ENCODE results near the gene SFTPA1. TPM values are rescaled to one million over a fixed set of nuclear protein-coding genes. Genes with fewer than 3 reads are reported as not detected.
"Not testable (repeated sequence)": the region's sequence is repeated elsewhere in the genome, so short reads cannot be mapped to it uniquely, and the experiment has no call there.

The SFTPA1 gene
- not detected for total RNA-seq

GRCh38 chr10:79610601-79611191, at the start of gene SFTPA1:
SFTPA1 (plus strand) TSS chr10:79610939; CDS start chr10:79611826, 887 bp downstream.
- H3K27me3 Mint-ChIP-seq: peaks cover 5% of the 10 kb centered on the region
- ChIA-PET CTCF (no interaction called here), POLR2A (no interaction called here)
- no peak for DNase-seq
- H3K9me3 Mint-ChIP-seq: no peaks in the 10 kb centered on the region
- H3K4me1 Mint-ChIP-seq: no peaks in the 10 kb centered on the region
- H3K27ac Mint-ChIP-seq: no peak within 1 kb of the TSS
- H3K36me3 Mint-ChIP-seq (ENCODE audit: low read depth): no peaks in the 10 kb centered on the region
- no peak within 1 kb of the TSS for H3K4me3 Mint-ChIP-seq

- no peak overlapping the region for H3K4me3 Mint-ChIP-seq
- H3K9me3 Mint-ChIP-seq: no peaks in the 10 kb centered on the region
- POLR2A ChIA-PET: no interaction called here
- no peak overlapping the region for H3K27ac Mint-ChIP-seq
- H3K4me1 Mint-ChIP-seq: peaks cover 4% of the 10 kb centered on the region
- no peaks in the 10 kb centered on the region for H3K36me3 Mint-ChIP-seq (ENCODE audit: low read depth)
- CTCF ChIA-PET: no interaction called here
- H3K27me3 Mint-ChIP-seq: peaks cover 16% of the 10 kb centered on the region
- DNase-seq: no peak
These were observed 49.5 kb upstream of the SFTPA1 start for GRCh38 chr10:79561257-79561656.

- Mint-ChIP-seq H3K9me3 (no peaks in the 10 kb centered on the region), H3K36me3 (ENCODE audit: low read depth) (no peaks in the 10 kb centered on the region), H3K4me3 (no peak overlapping the region), H3K27me3 (peaks cover 21% of the 10 kb centered on the region), H3K4me1 (peaks cover 4% of the 10 kb centered on the region), H3K27ac (no peak overlapping the region)
- POLR2A ChIA-PET: no interaction called here
- DNase-seq: peak; percentile 76
- CTCF ChIA-PET: interaction anchor here (0.8 kb wide), 1 partner anchor 10 kb away, joined by 3 read pairs; no protein-coding TSS in a partner anchor
These were observed 48.5 kb upstream of the SFTPA1 start for GRCh38 chr10:79562135-79562756.

- Mint-ChIP-seq H3K36me3 (ENCODE audit: low read depth) (no peaks in the 10 kb centered on the region), H3K4me1 (peaks cover 4% of the 10 kb centered on the region), H3K4me3 (no peak overlapping the region), H3K27ac (no peak overlapping the region), H3K27me3 (peaks cover 31% of the 10 kb centered on the region), H3K9me3 (no peaks in the 10 kb centered on the region)
- ChIA-PET CTCF (no interaction called here), POLR2A (no interaction called here)
- no peak for DNase-seq
These were observed 47.3 kb upstream of the SFTPA1 start for GRCh38 chr10:79563426-79563825.

- CTCF ChIA-PET; H3K27ac Mint-ChIP-seq; H3K4me3 Mint-ChIP-seq; H3K36me3 Mint-ChIP-seq (ENCODE audit: low read depth); H3K9me3 Mint-ChIP-seq; H3K4me1 Mint-ChIP-seq; POLR2A ChIA-PET; DNase-seq: not testable (repeated sequence)
- peaks cover 68% of the 10 kb centered on the region for H3K27me3 Mint-ChIP-seq
These were observed 40.1 kb upstream of the SFTPA1 start for GRCh38 chr10:79570624-79571023.

GRCh38 chr10:79579361-79579760, 31.4 kb upstream of the SFTPA1 start:
- Mint-ChIP-seq H3K27me3 (peaks cover 45% of the 10 kb centered on the region), H3K4me1 (peaks cover 4% of the 10 kb centered on the region), H3K36me3 (ENCODE audit: low read depth) (no peaks in the 10 kb centered on the region), H3K27ac (no peak overlapping the region), H3K9me3 (peaks cover 2% of the 10 kb centered on the region), H3K4me3 (no peak overlapping the region)
- ChIA-PET CTCF (no interaction called here), POLR2A (no interaction called here)
- DNase-seq: no peak

GRCh38 chr10:79581044-79581443, 29.7 kb upstream of the SFTPA1 start:
- Mint-ChIP-seq H3K9me3 (no peaks in the 10 kb centered on the region), H3K27ac (no peak overlapping the region), H3K27me3 (peaks cover 32% of the 10 kb centered on the region), H3K4me3 (no peak overlapping the region), H3K36me3 (ENCODE audit: low read depth) (no peaks in the 10 kb centered on the region), H3K4me1 (peaks cover 4% of the 10 kb centered on the region)
- ChIA-PET POLR2A (no interaction called here), CTCF (interaction anchor here (0.6 to 0.7 kb wide), 2 partner anchors 40 to 534 kb away, joined by 3 to 4 read pairs; no protein-coding TSS in a partner anchor)
- no peak for DNase-seq

- no peak for DNase-seq
- no peak overlapping the region for H3K4me3 Mint-ChIP-seq
- H3K9me3 Mint-ChIP-seq: no peaks in the 10 kb centered on the region
- peaks cover 27% of the 10 kb centered on the region for H3K27me3 Mint-ChIP-seq
- no peaks in the 10 kb centered on the region for H3K36me3 Mint-ChIP-seq (ENCODE audit: low read depth)
- no peak overlapping the region for H3K27ac Mint-ChIP-seq
- POLR2A ChIA-PET: no interaction called here
- H3K4me1 Mint-ChIP-seq: peaks cover 4% of the 10 kb centered on the region
- CTCF ChIA-PET: no interaction called here
These were observed 28.6 kb upstream of the SFTPA1 start for GRCh38 chr10:79582096-79582495.

- H3K9me3 Mint-ChIP-seq; H3K27ac Mint-ChIP-seq; CTCF ChIA-PET; POLR2A ChIA-PET; DNase-seq; H3K4me3 Mint-ChIP-seq; H3K36me3 Mint-ChIP-seq (ENCODE audit: low read depth); H3K4me1 Mint-ChIP-seq: not testable (repeated sequence)
- peaks cover 23% of the 10 kb centered on the region for H3K27me3 Mint-ChIP-seq
These were observed 27.8 kb upstream of the SFTPA1 start for GRCh38 chr10:79582954-79583353.

GRCh38 chr10:79583488-79584024, 27.2 kb upstream of the SFTPA1 start:
- Mint-ChIP-seq H3K4me3 (no peak overlapping the region), H3K9me3 (no peaks in the 10 kb centered on the region), H3K27ac (no peak overlapping the region), H3K36me3 (ENCODE audit: low read depth) (no peaks in the 10 kb centered on the region), H3K4me1 (peaks cover 4% of the 10 kb centered on the region), H3K27me3 (peaks cover 21% of the 10 kb centered on the region)
- DNase-seq: no peak
- ChIA-PET POLR2A (interaction anchor here (0.5 kb wide), 1 partner anchor 14 kb away, joined by 6 read pairs; no protein-coding TSS in a partner anchor), CTCF (no interaction called here)

GRCh38 chr10:79585870-79586527, 24.7 kb upstream of the SFTPA1 start:
- Mint-ChIP-seq H3K9me3 (no peaks in the 10 kb centered on the region), H3K27ac (no peak overlapping the region), H3K4me1 (peaks cover 4% of the 10 kb centered on the region), H3K36me3 (ENCODE audit: low read depth) (no peaks in the 10 kb centered on the region), H3K27me3 (peaks cover 31% of the 10 kb centered on the region), H3K4me3 (no peak overlapping the region)
- ChIA-PET POLR2A (no interaction called here), CTCF (no interaction called here)
- DNase-seq: no peak

- Mint-ChIP-seq H3K36me3 (ENCODE audit: low read depth) (no peaks in the 10 kb centered on the region), H3K4me1 (peaks cover 4% of the 10 kb centered on the region), H3K27me3 (peaks cover 33% of the 10 kb centered on the region), H3K9me3 (no peaks in the 10 kb centered on the region), H3K4me3 (no peak overlapping the region), H3K27ac (no peak overlapping the region)
- POLR2A ChIA-PET: no interaction called here
- DNase-seq: no peak
- CTCF ChIA-PET: no interaction called here
These were observed 23.8 kb upstream of the SFTPA1 start for GRCh38 chr10:79586933-79587332.

GRCh38 chr10:79588800-79589199, 21.9 kb upstream of the SFTPA1 start:
- Mint-ChIP-seq H3K27me3 (peaks cover 33% of the 10 kb centered on the region), H3K36me3 (ENCODE audit: low read depth) (no peaks in the 10 kb centered on the region), H3K4me1 (no peaks in the 10 kb centered on the region), H3K4me3 (no peak overlapping the region), H3K9me3 (no peaks in the 10 kb centered on the region), H3K27ac (no peak overlapping the region)
- no peak for DNase-seq
- POLR2A ChIA-PET: no interaction called here
- CTCF ChIA-PET: no interaction called here

Measured in activated CD4-positive, alpha-beta T cell treated with anti-CD3 and anti-CD28 coated beads, Interleukin-2, amount 10 ng/mL, durations not matched to agents 7 days and 5 days (primary cell).